RWPE2 (cell line): ENCODE results near the gene ELAVL1.

Experiments used
- ATAC-seq: fragments of 200-7000 bp; cut with Tn5 transposase; 3 replicates; pipeline ENCODE4 v1.9.1; 2021; ENCODE audit warnings: low read depth
- DNase-seq: peaks from one replicate; pipeline ENCODE4 v3.0.0-alpha.2; 2020; ENCODE audit warnings: low spot score
- H3K27ac ChIP-seq: fragments of 450-650 bp; 2 replicates; pipeline ENCODE4 v1.5.1; 2017; ENCODE audit warnings: mild to moderate bottlenecking; ENCODE audit not compliant: poor library complexity, severe bottlenecking
- H3K27me3 ChIP-seq: fragments of 250-450 bp; sonication (Bioruptor Pico); 2 replicates; pipeline ENCODE4 v1.5.1; 2021; ENCODE audit warnings: mild to moderate bottlenecking, moderate library complexity; ENCODE audit not compliant: insufficient read depth, poor library complexity, severe bottlenecking
- H3K36me3 ChIP-seq: fragments of 250-450 bp; sonication (Bioruptor Pico); 2 replicates; pipeline ENCODE4 v1.5.1; 2020; ENCODE audit warnings: low read depth, mild to moderate bottlenecking, moderate library complexity
- H3K4me1 ChIP-seq: fragments of 250-450 bp; sonication (Bioruptor Pico); 2 replicates; pipeline ENCODE4 v1.5.1; 2021; ENCODE audit warnings: mild to moderate bottlenecking, moderate library complexity; ENCODE audit not compliant: insufficient read depth, poor library complexity, severe bottlenecking
- H3K4me3 ChIP-seq: fragments of 250-450 bp; sonication (Bioruptor Pico); 2 replicates; pipeline ENCODE4 v1.5.1; 2021; ENCODE audit warnings: mild to moderate bottlenecking, moderate library complexity; ENCODE audit not compliant: severe bottlenecking
- H3K9me3 ChIP-seq: fragments of 250-450 bp; sonication (Bioruptor Pico); 2 replicates; pipeline ENCODE4 v1.5.1; 2021; ENCODE audit warnings: mild to moderate bottlenecking, moderate library complexity; ENCODE audit not compliant: severe bottlenecking
- CTCF ChIP-seq: fragments of 450-650 bp; IDR thresholded peaks from one replicate; pipeline ENCODE4 v1.5.1; 2017; ENCODE audit warnings: mild to moderate bottlenecking, moderate library complexity; ENCODE audit not compliant: poor library complexity, severe bottlenecking

The ELAVL1 gene

GRCh38 chr19:7977723-7978040 is 27.8 kb downstream of the ELAVL1 start:
- no peak for TF ChIP-seq CTCF
- no peak overlapping the region for H3K4me3 ChIP-seq
- no peaks in the 10 kb centered on the region for H3K9me3 ChIP-seq
- no peak for DNase-seq
- no peak overlapping the region for H3K27ac ChIP-seq
- peaks cover 59% of the 10 kb centered on the region for H3K36me3 ChIP-seq
- H3K27me3 ChIP-seq: no peaks in the 10 kb centered on the region
- ATAC-seq: no peak
- H3K4me1 ChIP-seq: no peaks in the 10 kb centered on the region

GRCh38 chr19:7977021-7977722 is 28.3 kb downstream of the ELAVL1 start:
- no peaks in the 10 kb centered on the region for H3K27me3 ChIP-seq
- H3K9me3 ChIP-seq: no peaks in the 10 kb centered on the region
- no peaks in the 10 kb centered on the region for H3K4me1 ChIP-seq
- H3K4me3 ChIP-seq: no peak overlapping the region
- TF ChIP-seq CTCF: no peak
- ATAC-seq (no peak), DNase-seq (peak; percentile 51)
- peaks cover 58% of the 10 kb centered on the region for H3K36me3 ChIP-seq
- no peak overlapping the region for H3K27ac ChIP-seq

GRCh38 chr19:7976461-7976860 is 29.0 kb downstream of the ELAVL1 start:
- no peak overlapping the region for H3K27ac ChIP-seq
- no peaks in the 10 kb centered on the region for H3K4me1 ChIP-seq
- no peak for ATAC-seq
- H3K4me3 ChIP-seq: no peak overlapping the region
- H3K36me3 ChIP-seq: peaks cover 57% of the 10 kb centered on the region
- H3K9me3 ChIP-seq: no peaks in the 10 kb centered on the region
- TF ChIP-seq CTCF: no peak
- no peaks in the 10 kb centered on the region for H3K27me3 ChIP-seq
- DNase-seq: no peak

GRCh38 chr19:7975037-7975436 is 30.4 kb downstream of the ELAVL1 start:
- no peak overlapping the region for H3K27ac ChIP-seq
- peaks cover 58% of the 10 kb centered on the region for H3K36me3 ChIP-seq
- TF ChIP-seq CTCF: no peak
- no peak overlapping the region for H3K4me3 ChIP-seq
- DNase-seq (no peak), ATAC-seq (no peak)
- no peaks in the 10 kb centered on the region for H3K27me3 ChIP-seq
- no peaks in the 10 kb centered on the region for H3K4me1 ChIP-seq
- H3K9me3 ChIP-seq: no peaks in the 10 kb centered on the region

GRCh38 chr19:7973883-7974282 is 31.6 kb downstream of the ELAVL1 start:
- Histone ChIP-seq H3K9me3 (no peaks in the 10 kb centered on the region), H3K27ac (no peak overlapping the region), H3K4me3 (no peak overlapping the region), H3K36me3 (peaks cover 52% of the 10 kb centered on the region), H3K4me1 (no peaks in the 10 kb centered on the region), H3K27me3 (no peaks in the 10 kb centered on the region)
- ATAC-seq: no peak
- DNase-seq: no peak
- no peak for TF ChIP-seq CTCF
